ENCODE results near the gene TMEM14C. TPM values are rescaled to one million over a fixed set of nuclear protein-coding genes. Genes with fewer than 3 reads are reported as not detected.

The TMEM14C gene
- total RNA-seq (2014; rRNA removed; shearing (Covaris generic)), result 63.5 and 72.4 TPM in 2 replicates

- DNase-seq (ENCODE audit: low spot score), result peak; percentile 97
Measured at GRCh38 chr6:10722820-10723566, at the start of gene TMEM14C. Gene TMEM14C, plus strand, starts transcription at chr6:10723070. Its CDS starts 1,544 bp downstream, at chr6:10724614.

DNA sequence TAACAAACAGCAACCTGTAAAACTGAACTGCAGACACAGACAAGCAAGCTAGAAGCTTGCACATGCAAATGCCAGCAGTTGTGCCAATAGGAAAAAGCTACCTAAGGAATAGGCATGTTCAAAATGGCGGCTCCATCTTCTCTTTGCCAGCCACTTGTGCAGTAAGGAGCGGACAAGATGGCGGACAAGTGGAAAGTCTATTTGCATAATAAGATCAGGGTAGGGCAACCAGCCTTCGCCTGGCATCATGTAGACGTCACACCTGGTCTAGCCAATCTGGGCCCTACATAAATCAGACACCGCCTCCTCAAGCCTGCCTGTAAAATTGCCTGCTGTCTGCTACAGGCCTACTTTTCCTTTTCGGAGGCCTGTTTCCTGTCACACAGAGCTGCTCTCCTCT lies 46.5 kb upstream of the TMEM14C start:
- no peak for DNase-seq (ENCODE audit: low spot score)

- DNase-seq (ENCODE audit: low spot score), result no peak
Measured at GRCh38 chr6:10678456-10678855, 44.4 kb upstream of the TMEM14C start.

- DNase-seq (ENCODE audit: low spot score), result no peak
Measured at GRCh38 chr6:10681795-10682194, 41.1 kb upstream of the TMEM14C start.

GRCh38 chr6:10682355-10682988 lies 40.4 kb upstream of the TMEM14C start:
- no peak for DNase-seq (ENCODE audit: low spot score)

- DNase-seq (ENCODE audit: low spot score), result no peak
Measured at GRCh38 chr6:10684618-10685017, 38.3 kb upstream of the TMEM14C start.

- no peak for DNase-seq (ENCODE audit: low spot score)
Measured at GRCh38 chr6:10685092-10685915, 37.6 kb upstream of the TMEM14C start.

- DNase-seq (ENCODE audit: low spot score), result no peak
Measured at GRCh38 chr6:10686901-10687300, 36.0 kb upstream of the TMEM14C start.

- no peak for DNase-seq (ENCODE audit: low spot score)
Measured at GRCh38 chr6:10687582-10687981, 35.3 kb upstream of the TMEM14C start.

GRCh38 chr6:10690651-10691445 lies 32.0 kb upstream of the TMEM14C start:
- no peak for DNase-seq (ENCODE audit: low spot score)

DNA sequence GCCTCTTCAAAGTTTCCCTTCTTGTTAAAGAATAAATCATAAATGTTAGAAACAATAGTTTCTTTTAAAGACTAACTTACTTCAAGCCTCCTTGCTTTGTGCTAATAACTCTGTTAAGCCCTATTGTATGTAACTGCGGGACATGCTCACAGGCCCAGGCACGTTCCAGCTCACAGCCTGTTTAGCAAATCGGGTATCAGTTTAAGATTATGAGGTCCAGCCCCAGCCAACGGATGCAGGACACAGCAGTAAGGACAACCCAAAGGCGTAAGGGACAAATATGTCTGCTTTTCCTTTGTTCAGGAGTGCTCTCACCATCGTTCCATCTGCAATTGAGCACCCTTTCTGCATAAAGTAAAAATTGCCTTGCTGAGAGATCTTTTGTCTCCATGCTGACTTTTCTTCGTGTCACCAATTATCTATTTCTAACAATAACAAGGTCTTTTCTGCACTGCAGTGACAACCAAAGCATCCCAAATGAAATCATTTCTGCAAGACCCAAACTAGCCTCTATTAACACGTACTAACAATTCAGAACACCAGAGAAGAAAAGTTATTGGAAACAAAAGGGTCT lies 29.8 kb upstream of the TMEM14C start:
- no peak for DNase-seq (ENCODE audit: low spot score)

DNA sequence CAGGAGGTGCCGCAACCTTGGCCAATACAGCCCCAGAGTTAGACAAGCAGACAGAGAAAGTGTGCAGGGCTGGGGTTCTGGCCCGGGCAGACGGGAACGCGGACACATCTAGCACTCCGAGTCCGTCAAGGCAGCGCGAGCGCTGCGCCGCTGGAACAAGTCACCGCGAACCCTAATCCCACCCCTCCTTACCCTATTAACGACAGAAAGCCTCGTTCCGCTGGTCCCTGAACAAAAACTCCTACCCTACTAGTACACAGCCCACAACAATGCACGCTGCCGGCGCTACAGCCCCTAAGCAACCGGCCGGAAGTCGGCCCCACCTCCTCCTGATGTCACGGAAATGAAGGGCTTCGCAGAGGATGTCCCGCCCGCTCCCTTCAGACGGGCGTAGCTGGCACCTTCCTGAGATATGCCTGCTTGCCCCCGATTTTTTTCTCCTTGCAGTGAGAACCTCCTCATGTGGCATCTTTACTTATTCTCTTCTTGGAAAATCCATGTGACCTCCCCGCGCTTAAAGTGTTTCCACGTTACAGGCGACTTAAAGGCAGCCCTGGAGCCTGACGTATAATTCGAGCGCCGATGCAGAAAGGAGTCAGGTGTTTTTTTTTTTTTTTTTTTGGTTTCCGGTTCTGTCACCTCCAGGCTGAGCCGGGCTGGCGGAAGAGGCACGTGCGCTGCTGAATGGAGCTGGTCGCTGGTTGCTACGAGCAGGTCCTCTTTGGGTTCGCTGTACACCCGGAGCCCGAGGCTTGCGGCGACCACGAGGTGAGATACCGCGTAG lies 28.4 kb upstream of the TMEM14C start, which contains the start of the genes C6orf52 and PAK1IP1:
Gene C6orf52 (minus strand): TSS at position 315 of the 784 bp plus-strand sequence. CDS start 7,066 bp downstream, outside the sequence.
Gene PAK1IP1 (plus strand): TSS at position 671 of the 784 bp plus-strand sequence. CDS start 14 bp downstream, at position 685.
- peak; percentile 94 for DNase-seq (ENCODE audit: low spot score)

DNA sequence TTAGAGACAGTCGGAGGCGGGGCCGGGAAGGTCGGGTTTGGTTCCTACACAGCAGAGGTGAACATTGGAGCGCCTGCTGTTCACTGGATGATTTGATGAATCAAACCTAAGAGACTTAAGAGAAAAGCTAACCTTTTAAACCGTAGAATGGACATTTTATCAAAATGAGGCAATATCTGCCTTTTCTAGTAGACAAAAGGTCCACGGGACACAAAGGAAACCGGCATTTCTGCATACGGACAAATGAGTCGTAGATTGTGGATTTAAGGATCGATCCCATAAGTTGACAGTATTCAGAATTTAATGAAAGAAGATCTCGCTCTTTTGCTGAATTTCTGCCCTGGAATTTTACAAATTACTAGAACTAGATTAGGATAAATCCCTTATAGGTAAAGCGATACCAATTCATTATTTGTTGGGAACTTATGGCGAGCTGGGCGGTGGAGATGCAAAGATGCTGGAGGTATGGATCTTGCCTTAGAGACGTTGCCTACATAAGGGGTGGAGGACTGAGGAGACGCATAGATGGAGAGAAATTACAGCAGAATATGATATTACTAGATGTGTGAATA lies 27.7 kb upstream of the TMEM14C start:
- DNase-seq (ENCODE audit: low spot score), result no peak

- DNase-seq (ENCODE audit: low spot score), result no peak
Measured at GRCh38 chr6:10696655-10697054, 26.2 kb upstream of the TMEM14C start.

DNA sequence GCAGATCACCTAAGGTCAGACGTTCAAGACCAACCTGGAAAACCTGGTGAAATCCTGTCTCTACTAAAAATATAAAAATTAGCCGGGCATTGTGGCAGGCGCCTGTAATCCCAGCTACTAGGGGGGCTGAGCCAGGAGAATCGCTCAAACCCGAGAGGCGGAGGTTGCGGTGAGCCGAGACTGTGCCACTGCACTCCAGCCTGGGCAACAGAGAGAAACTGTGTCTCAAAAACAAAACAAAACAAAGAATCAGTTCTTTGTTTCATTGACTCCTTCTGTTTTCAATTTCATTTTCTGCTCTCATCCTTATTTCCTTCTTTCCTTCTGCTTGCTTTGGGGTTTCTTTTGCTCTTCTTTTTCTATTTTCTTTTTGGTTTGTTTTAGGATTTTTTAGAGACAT lies 8.9 kb upstream of the TMEM14C start:
- no peak for DNase-seq (ENCODE audit: low spot score)

GRCh38 chr6:10719296-10719963 lies 3.4 kb upstream of the TMEM14C start:
- no peak for DNase-seq (ENCODE audit: low spot score)

GRCh38 chr6:10719964-10720264 lies 3.0 kb upstream of the TMEM14C start:
- no peak for DNase-seq (ENCODE audit: low spot score)

GRCh38 chr6:10720265-10720959 lies 2.5 kb upstream of the TMEM14C start:
- DNase-seq (ENCODE audit: low spot score), result no peak
